IMR-90 (cell line): ENCODE measurements around the gene ETF1. TPM values are rescaled to one million over a fixed set of nuclear protein-coding genes. Genes with fewer than 3 reads are reported as not detected.

Experiments
- ATAC-seq: fragments of 200-7000 bp; cut with Tn5 transposase; 2 replicates; pipeline ENCODE4 v1.9.1; 2020; ENCODE audit warnings: low read depth, mild to moderate bottlenecking, moderate library complexity
- BruUV-seq: library from RNA; stranded (reverse); fragments of 400-500 nt; replicated peaks from 2 replicates; lab custom pipeline; 2021; lab: Mats Ljungman, UMichigan
- CTCF ChIA-PET: fragments of 300-600 bp; formaldehyde crosslinking; extraction: SDS; loops from one replicate; lab custom pipeline; 2021; ENCODE audit warnings: antibody characterized with exemption; lab: Yijun Ruan, JAX
- POLR2A ChIA-PET: fragments of 300-600 bp; sonication (Branson Sonifier 250); formaldehyde crosslinking; loops from one replicate; lab custom pipeline; 2022; ENCODE audit warnings: antibody characterized with exemption; ENCODE audit not compliant: unreplicated experiment; lab: Charles Lee
- DNase-seq: peaks from one replicate; pipeline ENCODE4 v3.0.0; 2013
- H2AFZ ChIP-seq: replicated peaks from 2 replicates; pipeline ENCODE3; 2013; ENCODE audit warnings: low read length, mild to moderate bottlenecking; ENCODE audit not compliant: poor library complexity
- H2AK5ac ChIP-seq: 2 replicates; pipeline ENCODE4 v1.6.1; 2013; ENCODE audit warnings: low read depth, low read length, inconsistent platforms
- H2AK9ac ChIP-seq: replicated peaks from 2 replicates; pipeline ENCODE3; 2013; ENCODE audit warnings: mild to moderate bottlenecking, low read depth, low read length, moderate library complexity; ENCODE audit not compliant: poor library complexity
- H2BK120ac ChIP-seq: 2 replicates; pipeline ENCODE4 v1.6.1; 2013; ENCODE audit warnings: low read depth, low read length, inconsistent platforms
- H2BK15ac ChIP-seq: 3 replicates; pipeline ENCODE4 v1.6.1; 2013; ENCODE audit warnings: low read depth, low read length, inconsistent platforms
- H2BK20ac ChIP-seq: 2 replicates; pipeline ENCODE4 v1.6.1; 2013; ENCODE audit warnings: low read depth, mild to moderate bottlenecking, inconsistent platforms, low read length, moderate library complexity
- H2BK5ac ChIP-seq: 2 replicates; pipeline ENCODE4 v1.6.1; 2013; ENCODE audit warnings: mild to moderate bottlenecking, low read depth, low read length, inconsistent platforms; ENCODE audit not compliant: poor library complexity, severe bottlenecking
- H3K14ac ChIP-seq: replicated peaks from 2 replicates; pipeline ENCODE4 v1.6.1; 2013; ENCODE audit warnings: low read depth, low read length, inconsistent platforms
- H3K18ac ChIP-seq: 2 replicates; pipeline ENCODE4 v1.6.1; 2013; ENCODE audit warnings: low read depth, low read length, control low read depth
- H3K23ac ChIP-seq: 2 replicates; pipeline ENCODE4 v1.6.1; 2013; ENCODE audit warnings: low read depth, low read length, inconsistent platforms
- H3K27ac ChIP-seq: 2 replicates; pipeline ENCODE4 v1.5.1; 2013; ENCODE audit warnings: mild to moderate bottlenecking, control low read depth, low read length; ENCODE audit not compliant: insufficient read depth
- H3K27me3 ChIP-seq: 2 replicates; pipeline ENCODE4 v1.6.1; 2013; ENCODE audit warnings: low read length; ENCODE audit not compliant: control insufficient read depth, insufficient read depth
- H3K36me3 ChIP-seq: 2 replicates; pipeline ENCODE4 v1.6.1; 2013; ENCODE audit warnings: low read length, mixed read lengths; ENCODE audit not compliant: control insufficient read depth, insufficient read depth
- H3K4ac ChIP-seq: 2 replicates; pipeline ENCODE4 v1.6.1; 2013; ENCODE audit warnings: low read depth, low read length, inconsistent platforms
- H3K4me1 ChIP-seq: 2 replicates; pipeline ENCODE4 v1.6.1; 2013; ENCODE audit warnings: low read length, mixed read lengths; ENCODE audit not compliant: control insufficient read depth, insufficient read depth
- H3K4me2 ChIP-seq: 2 replicates; pipeline ENCODE4 v1.6.1; 2013; ENCODE audit warnings: low read depth, mild to moderate bottlenecking, control low read depth, low read length, moderate library complexity
- H3K4me3 ChIP-seq: 2 replicates; pipeline ENCODE4 v1.5.1; 2013; ENCODE audit warnings: low read depth, mild to moderate bottlenecking, control low read depth, low read length, moderate library complexity; ENCODE audit not compliant: insufficient read depth
- H3K56ac ChIP-seq: 2 replicates; pipeline ENCODE4 v1.6.1; 2013; ENCODE audit warnings: low read length, inconsistent platforms; ENCODE audit not compliant: insufficient read depth; ENCODE audit errors: extremely low read depth
- H3K79me1 ChIP-seq, 2 experiments: 2 replicates each; pipeline ENCODE4 v1.6.1; 2013; ENCODE audit warnings: low read length in 2 of 2, inconsistent platforms in 1 of 2, low read depth in 1 of 2
- H3K9ac ChIP-seq: 2 replicates; pipeline ENCODE4 v1.6.1; 2013; ENCODE audit warnings: low read depth, low read length, control low read depth
- H3K9me1 ChIP-seq: 2 replicates; pipeline ENCODE4 v1.6.1; 2013; ENCODE audit warnings: low read length, inconsistent platforms; ENCODE audit not compliant: insufficient read depth
- H3K9me3 ChIP-seq: 2 replicates; pipeline ENCODE4 v1.6.1; 2013; ENCODE audit warnings: low read length; ENCODE audit not compliant: control insufficient read depth, insufficient read depth
- H4K20me1 ChIP-seq: 2 replicates; pipeline ENCODE4 v1.6.1; 2013; ENCODE audit warnings: low read length, inconsistent platforms; ENCODE audit not compliant: insufficient read depth
- H4K5ac ChIP-seq: 2 replicates; pipeline ENCODE4 v1.6.1; 2013; ENCODE audit warnings: mild to moderate bottlenecking, low read depth, low read length, control low read depth
- H4K8ac ChIP-seq, 2 experiments: 2 replicates each; pipeline ENCODE4 v1.6.1; 2013; ENCODE audit warnings: low read depth in 2 of 2, low read length in 2 of 2, control low read depth in 1 of 2, inconsistent platforms in 1 of 2
- H4K91ac ChIP-seq: 2 replicates; pipeline ENCODE4 v1.6.1; 2013; ENCODE audit warnings: low read depth, low read length, inconsistent platforms; ENCODE audit not compliant: insufficient read depth
- BHLHE40 ChIP-seq: fragments of 150-350 bp; IDR thresholded peaks from 2 replicates; pipeline ENCODE4 v1.6.1; 2016; ENCODE audit warnings: mild to moderate bottlenecking, low read depth, low read length
- CEBPB ChIP-seq: IDR thresholded peaks from 2 replicates; pipeline ENCODE4 v1.6.1; 2012; ENCODE audit warnings: low read depth, low read length, improper control_type of control experiment
- CHD1 ChIP-seq: IDR thresholded peaks from 2 replicates; pipeline ENCODE4 v1.6.1; 2012; ENCODE audit warnings: low read depth, low read length, improper control_type of control experiment
- ELK1 ChIP-seq: fragments of 150-350 bp; IDR thresholded peaks from 2 replicates; pipeline ENCODE4 v1.6.1; 2016; ENCODE audit warnings: low read depth, mild to moderate bottlenecking, low read length, moderate library complexity, borderline replicate concordance
- MAFK ChIP-seq: IDR thresholded peaks from 2 replicates; pipeline ENCODE4 v1.6.1; 2012; ENCODE audit warnings: low read depth, low read length, improper control_type of control experiment
- MAZ ChIP-seq: IDR thresholded peaks from 2 replicates; pipeline ENCODE4 v1.6.1; 2012; ENCODE audit warnings: low read depth, mild to moderate bottlenecking, low read length, improper control_type of control experiment, moderate library complexity, borderline replicate concordance
- NFE2L2 ChIP-seq: fragments of 150-350 bp; IDR thresholded peaks from 2 replicates; pipeline ENCODE4 v1.6.1; 2016; ENCODE audit warnings: low read depth, mild to moderate bottlenecking, low read length
- POLR2A ChIP-seq: IDR thresholded peaks from 2 replicates; pipeline ENCODE4 v1.6.1; 2012; ENCODE audit warnings: mild to moderate bottlenecking, low read depth, low read length
- RAD21 ChIP-seq: IDR thresholded peaks from 2 replicates; pipeline ENCODE4 v1.6.1; 2012; ENCODE audit warnings: low read length, improper control_type of control experiment
- RCOR1 ChIP-seq: IDR thresholded peaks from 2 replicates; pipeline ENCODE4 v1.6.1; 2012; ENCODE audit warnings: mild to moderate bottlenecking, low read length, improper control_type of control experiment; ENCODE audit not compliant: insufficient replicate concordance
- RFX5 ChIP-seq: IDR thresholded peaks from 2 replicates; pipeline ENCODE4 v1.8.0; 2012; ENCODE audit warnings: low read depth, mild to moderate bottlenecking, low read length, moderate library complexity
- SMC3 ChIP-seq: fragments of 150-350 bp; IDR thresholded peaks from 2 replicates; pipeline ENCODE4 v1.6.1; 2016; ENCODE audit warnings: low read depth, mild to moderate bottlenecking, antibody characterized with exemption, low read length, moderate library complexity
- USF2 ChIP-seq: fragments of 150-350 bp; IDR thresholded peaks from 2 replicates; pipeline ENCODE4 v1.6.1; 2017; ENCODE audit warnings: mild to moderate bottlenecking, antibody characterized with exemption, low read length, low read depth
- whole genome bisulfite sequencing, 2 experiments: methylation state at CpG; one replicate each; pipeline versions ENCODE4 v1.1.5 to v1.1.7; 2013; ENCODE audit warnings: missing lambda C conversion rate in 2 of 2; ENCODE audit not compliant: insufficient read length in 1 of 2; ENCODE audit errors: extremely low coverage in 2 of 2; 5-methylcytosine and 5-hydroxymethylcytosine counted together
- dilution Hi-C: fragments of 300-500 bp; cut with HindIII; formaldehyde crosslinking; loops from one replicate; pipeline ENCODE4 v1.14.3; 2018; ENCODE audit warnings: low sequenced_read_pairs; ENCODE audit not compliant: unreplicated experiment
- in situ Hi-C: fragments of 300-500 bp; cut with MboI; formaldehyde crosslinking; loops from 3 replicates; pipeline ENCODE4 v1.14.3; 2019; ENCODE audit warnings: low sequenced_read_pairs, inconsistent platforms, mixed read lengths
- intact Hi-C: fragments of 100-400 bp; cut with micrococcal nuclease; formaldehyde crosslinking; loops from 2 replicates; pipeline ENCODE4 v1.10.0; 2022
- polyA plus RNA-seq, 3 experiments: library from polyadenylated mRNA; depleted of rRNA; stranded (reverse); fragments of >200 nt; gene quantifications; 2 replicates each; pipeline ENCODE4 v1.2.3, GENCODE V29; 2012; ENCODE audit warnings: low replicate concordance in 1 of 3
- total RNA-seq: library from RNA; depleted of rRNA; stranded (reverse); fragments of >200 nt; gene quantifications from 2 replicates; pipeline ENCODE4 v1.2.3, GENCODE V29; 2012
- TF ChIP-seq, protein P1 (sequence below): conservative IDR thresholded peaks from 2 replicates; pipeline ENCODE4 v1.5.1; 2012; ENCODE audit warnings: mild to moderate bottlenecking, low read depth, low read length, improper control_type of control experiment

The ETF1 gene
- total and polyA plus RNA-seq, 2 of the 4 experiments (the other 2 are of a cell fraction), result 53.2 to 126 TPM

DNA sequence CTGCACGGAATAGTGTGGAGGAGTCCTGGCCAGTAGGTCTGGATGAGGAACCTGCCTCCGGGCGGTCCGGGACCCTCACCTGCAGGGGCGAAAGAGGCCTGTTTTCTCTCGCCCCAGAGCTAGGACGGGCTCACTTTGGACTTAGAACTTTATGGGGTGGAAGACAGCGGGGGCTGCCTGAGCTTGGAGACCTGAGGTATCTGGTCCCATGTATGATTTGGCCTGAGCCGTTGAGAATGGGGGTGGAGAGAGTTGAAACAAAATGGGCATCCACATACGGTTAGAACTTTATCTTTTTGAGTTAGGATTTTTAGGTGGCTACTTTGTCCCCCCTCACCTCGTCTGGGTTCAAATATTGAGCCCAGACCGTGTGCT is 681 bp upstream of the ETF1 start:
- WGBS, 2 experiments, result no CpG with 5 or more reads among the region's 12 CpGs
- H3K27me3 ChIP-seq, result no peaks in the 10 kb centered on the region
- H2BK5ac ChIP-seq, result peak overlapping the region; percentile 94
- H2BK15ac ChIP-seq, result peak overlapping the region; percentile 94; the same call in 2 of the 3 replicates
- peaks cover 9 to 57% of the 10 kb centered on the region in 2 experiments; a peak in 3 of 4 replicates for H3K79me1 ChIP-seq
- H3K4me2 ChIP-seq, result peak overlapping the region; percentile 94
- H2BK20ac ChIP-seq, result 0 out of 2 replicates have a peak overlapping the region, but pooled peaks have one; percentile 23
- ATAC-seq (peak; percentile 62), DNase-seq (no peak)
- peak overlapping the region; percentile 92 for H3K27ac ChIP-seq
- peak overlapping the region; percentile 62 for H3K4me3 ChIP-seq
- peak overlapping the region; percentile 90 for H3K9ac ChIP-seq
- in situ Hi-C loops (no loop called here), dilution Hi-C loops (no loop called here), intact Hi-C loops (loop anchor here (1.0 kb wide), 1 partner anchor 79 kb away; no protein-coding TSS in a partner anchor)
- H3K14ac ChIP-seq, result peak overlapping the region; percentile 100
- H2AFZ ChIP-seq, result peak overlapping the region; percentile 98
- peak overlapping the region; percentile 86 for H2AK5ac ChIP-seq
- H4K5ac ChIP-seq, result peak overlapping the region; percentile 79
- peaks cover 10% of the 10 kb centered on the region; the same call in 1 of the 2 replicates for H3K9me1 ChIP-seq
- CTCF ChIA-PET, result interaction anchor here (0.7 to 1.3 kb wide), 5 partner anchors 9 to 729 kb away, joined by 3 read pairs; no protein-coding TSS in a partner anchor
- peak overlapping the region; percentile 100 for H3K56ac ChIP-seq
- TF ChIP-seq USF2, result no peak
- no peak for TF ChIP-seq SMC3
- no peak for TF ChIP-seq RFX5
- TF ChIP-seq BHLHE40, result no peak
- TF ChIP-seq, protein P1, sequence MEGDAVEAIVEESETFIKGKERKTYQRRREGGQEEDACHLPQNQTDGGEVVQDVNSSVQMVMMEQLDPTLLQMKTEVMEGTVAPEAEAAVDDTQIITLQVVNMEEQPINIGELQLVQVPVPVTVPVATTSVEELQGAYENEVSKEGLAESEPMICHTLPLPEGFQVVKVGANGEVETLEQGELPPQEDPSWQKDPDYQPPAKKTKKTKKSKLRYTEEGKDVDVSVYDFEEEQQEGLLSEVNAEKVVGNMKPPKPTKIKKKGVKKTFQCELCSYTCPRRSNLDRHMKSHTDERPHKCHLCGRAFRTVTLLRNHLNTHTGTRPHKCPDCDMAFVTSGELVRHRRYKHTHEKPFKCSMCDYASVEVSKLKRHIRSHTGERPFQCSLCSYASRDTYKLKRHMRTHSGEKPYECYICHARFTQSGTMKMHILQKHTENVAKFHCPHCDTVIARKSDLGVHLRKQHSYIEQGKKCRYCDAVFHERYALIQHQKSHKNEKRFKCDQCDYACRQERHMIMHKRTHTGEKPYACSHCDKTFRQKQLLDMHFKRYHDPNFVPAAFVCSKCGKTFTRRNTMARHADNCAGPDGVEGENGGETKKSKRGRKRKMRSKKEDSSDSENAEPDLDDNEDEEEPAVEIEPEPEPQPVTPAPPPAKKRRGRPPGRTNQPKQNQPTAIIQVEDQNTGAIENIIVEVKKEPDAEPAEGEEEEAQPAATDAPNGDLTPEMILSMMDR, result no peak
- peak; percentile 92 for TF ChIP-seq POLR2A
- no peak for TF ChIP-seq RCOR1
- TF ChIP-seq RAD21, result no peak
- no peak for TF ChIP-seq CEBPB
- no peak for TF ChIP-seq NFE2L2
- TF ChIP-seq CHD1, result peak; percentile 95; the same call in 1 of the 2 replicates
- TF ChIP-seq ELK1, result no peak
- TF ChIP-seq MAZ, result no peak
- no peak for TF ChIP-seq MAFK
- POLR2A ChIA-PET, result interaction anchor here (2.3 kb wide), 1 partner anchor 78 kb away, joined by 7 read pairs; the partner anchor contains the start of gene EGR1
- peak overlapping the region; percentile 87; the same call in 1 of the 2 replicates for H3K18ac ChIP-seq
- H3K36me3 ChIP-seq, result no peaks in the 10 kb centered on the region
- peak overlapping the region; percentile 96 for H2BK120ac ChIP-seq
- H4K8ac ChIP-seq, result peak overlapping the region; percentile 93 to 99
- TSS peak; percentile 82 for BruUV-seq
- peaks cover 6% of the 10 kb centered on the region for H3K4me1 ChIP-seq
- H2AK9ac ChIP-seq, result peak overlapping the region; percentile 99
- peak overlapping the region; percentile 97 for H4K91ac ChIP-seq
- H3K4ac ChIP-seq, result peak overlapping the region; percentile 100
- peak overlapping the region; percentile 100 for H3K23ac ChIP-seq
- no peaks in the 10 kb centered on the region for H3K9me3 ChIP-seq
- H4K20me1 ChIP-seq, result peaks cover 37% of the 10 kb centered on the region
